GM12875 (cell line): ENCODE data around the gene SLC25A46.
"Not testable (repeated sequence)": the region's sequence is repeated elsewhere in the genome, so short reads cannot be mapped to it uniquely, and the experiment has no call there.

Experiments
- H3K4me3 ChIP-seq: one replicate; pipeline ENCODE4 v1.5.1; 2011; ENCODE audit warnings: low read depth, low read length, control low read depth
- TF ChIP-seq, protein P1 (sequence below): IDR thresholded peaks from 2 replicates; pipeline ENCODE4 v1.5.1; 2011; ENCODE audit warnings: low read depth, mild to moderate bottlenecking, control low read depth, inconsistent platforms, low read length, moderate library complexity, borderline replicate concordance; ENCODE audit not compliant: insufficient read depth

The SLC25A46 gene

DNA sequence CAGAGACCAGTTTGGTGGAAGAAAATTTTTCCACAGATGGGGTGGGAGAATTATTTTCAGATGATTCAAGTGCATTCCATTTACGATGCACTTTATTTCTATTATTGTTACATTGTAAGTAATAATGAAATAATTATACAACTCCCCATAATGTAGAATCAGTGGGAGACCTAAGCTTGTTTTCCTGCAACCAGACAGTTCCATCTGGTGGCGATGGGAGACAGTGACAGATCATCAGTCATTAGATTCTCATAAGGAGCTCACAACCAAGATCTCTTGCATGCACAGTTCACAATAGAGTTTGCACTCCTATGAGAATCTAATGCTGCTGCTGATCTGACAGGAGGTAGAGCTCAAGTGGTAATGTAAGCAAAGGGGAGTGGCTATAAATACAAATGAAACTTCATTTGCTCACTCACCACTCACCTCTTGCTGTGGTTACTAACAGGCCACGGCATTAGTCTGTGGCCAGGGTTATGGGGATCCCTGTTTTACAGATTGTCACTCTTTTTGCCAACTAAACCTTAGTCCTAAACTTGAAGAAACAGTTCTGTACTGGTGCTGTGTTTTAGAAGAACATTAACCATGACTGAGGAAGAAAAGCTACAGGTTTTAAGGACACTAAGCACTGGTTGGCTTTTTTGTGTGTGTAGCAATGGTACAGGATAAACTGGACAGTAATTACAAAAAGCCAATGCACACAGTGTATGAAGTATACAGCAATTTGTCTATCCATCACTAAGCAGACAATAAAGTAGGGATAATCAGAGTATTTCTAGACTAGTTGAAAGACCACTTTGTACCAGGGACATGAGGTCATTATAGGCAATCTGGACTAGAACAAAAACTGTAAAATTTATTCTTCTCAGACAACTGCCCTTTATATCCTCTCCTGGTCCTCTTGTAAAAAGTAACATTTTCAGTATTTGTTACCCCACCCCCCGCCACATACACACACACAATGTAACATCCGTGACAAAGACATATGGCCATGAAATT is 22.3 kb upstream of the SLC25A46 start:
- TF ChIP-seq, protein P1, sequence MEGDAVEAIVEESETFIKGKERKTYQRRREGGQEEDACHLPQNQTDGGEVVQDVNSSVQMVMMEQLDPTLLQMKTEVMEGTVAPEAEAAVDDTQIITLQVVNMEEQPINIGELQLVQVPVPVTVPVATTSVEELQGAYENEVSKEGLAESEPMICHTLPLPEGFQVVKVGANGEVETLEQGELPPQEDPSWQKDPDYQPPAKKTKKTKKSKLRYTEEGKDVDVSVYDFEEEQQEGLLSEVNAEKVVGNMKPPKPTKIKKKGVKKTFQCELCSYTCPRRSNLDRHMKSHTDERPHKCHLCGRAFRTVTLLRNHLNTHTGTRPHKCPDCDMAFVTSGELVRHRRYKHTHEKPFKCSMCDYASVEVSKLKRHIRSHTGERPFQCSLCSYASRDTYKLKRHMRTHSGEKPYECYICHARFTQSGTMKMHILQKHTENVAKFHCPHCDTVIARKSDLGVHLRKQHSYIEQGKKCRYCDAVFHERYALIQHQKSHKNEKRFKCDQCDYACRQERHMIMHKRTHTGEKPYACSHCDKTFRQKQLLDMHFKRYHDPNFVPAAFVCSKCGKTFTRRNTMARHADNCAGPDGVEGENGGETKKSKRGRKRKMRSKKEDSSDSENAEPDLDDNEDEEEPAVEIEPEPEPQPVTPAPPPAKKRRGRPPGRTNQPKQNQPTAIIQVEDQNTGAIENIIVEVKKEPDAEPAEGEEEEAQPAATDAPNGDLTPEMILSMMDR = no peak

DNA sequence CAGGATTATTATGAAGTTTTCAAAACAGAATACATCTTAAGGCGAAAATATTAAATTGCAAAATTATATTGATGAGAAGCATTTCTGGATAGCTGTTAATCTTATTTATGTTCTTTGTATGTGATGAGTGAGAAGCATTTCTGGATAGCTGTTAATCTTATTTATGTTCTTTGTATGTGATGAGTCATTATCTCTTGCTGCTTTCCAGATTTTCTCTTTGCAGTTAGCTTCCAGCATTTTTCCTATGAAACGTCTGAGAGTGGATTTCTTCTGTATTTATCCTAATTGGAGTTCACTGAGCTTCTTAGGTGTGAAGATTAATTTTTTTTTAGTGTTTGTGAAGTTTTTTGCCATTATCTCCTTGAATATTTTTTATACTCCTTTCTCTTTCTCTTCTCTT is 20.5 kb upstream of the SLC25A46 start:
- no peak overlapping the region for H3K4me3 ChIP-seq
- TF ChIP-seq, protein P1 = no peak

More for the DNA sequence above, 22.3 kb upstream of the SLC25A46 start:
- H3K4me3 ChIP-seq = no peak overlapping the region

DNA sequence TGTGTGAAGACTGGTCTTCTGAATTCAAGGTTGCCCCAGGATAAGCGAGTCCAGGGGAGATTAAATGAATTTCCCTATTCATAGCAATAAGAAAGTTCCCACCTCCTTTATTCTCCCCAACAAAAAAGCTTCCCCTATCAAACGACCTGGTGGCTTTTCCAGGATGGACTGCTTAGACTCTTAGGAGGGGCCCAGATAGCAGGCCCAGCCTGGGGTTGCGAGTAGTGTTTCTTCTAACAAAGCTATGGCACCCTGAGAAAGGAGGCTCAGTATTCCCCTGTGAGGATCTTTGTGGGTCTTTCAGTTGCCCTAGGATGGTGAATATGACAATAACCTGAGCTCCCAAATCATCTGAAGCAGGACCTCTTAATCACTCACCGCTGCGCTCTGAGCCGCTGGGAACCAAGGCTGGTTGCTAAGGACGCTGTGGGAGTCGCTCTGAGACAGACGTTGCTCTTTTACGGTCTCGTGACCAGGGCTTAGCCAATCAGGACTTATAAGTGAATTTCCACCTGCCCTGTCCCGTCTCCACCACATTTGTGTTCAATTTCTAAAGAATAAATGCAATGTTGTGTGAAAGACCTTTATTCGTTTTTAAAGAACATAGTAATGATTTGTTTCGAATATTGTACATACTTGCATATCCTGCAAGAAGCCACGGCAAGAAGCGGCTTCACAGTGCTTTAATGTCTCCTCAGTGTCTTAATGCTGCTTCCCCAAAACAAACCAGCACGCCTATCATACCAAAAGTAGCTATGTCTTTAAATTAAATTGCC is 12.4 kb upstream of the SLC25A46 start, which contains the start of gene TMEM232:
TSS of gene TMEM232 (minus strand) at position 423 of the 776 bp plus-strand sequence. CDS start 59,319 bp downstream, outside the sequence.
- peak within 1 kb of the TSS; percentile 12 for H3K4me3 ChIP-seq

DNA sequence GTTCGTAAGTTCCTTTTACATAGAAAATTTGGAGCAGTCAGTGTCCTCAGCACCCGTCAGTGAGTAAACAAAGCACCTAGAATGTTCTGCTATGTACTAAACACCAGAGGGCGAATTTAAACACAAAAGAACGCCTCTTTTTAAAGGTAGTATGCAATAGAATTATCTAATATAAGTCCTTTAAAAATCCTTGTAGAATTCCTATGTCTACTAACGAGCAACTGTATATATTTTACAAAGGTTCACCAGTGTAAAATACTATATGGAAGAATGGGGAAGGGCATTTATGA is 11.8 kb upstream of the SLC25A46 start:
- TF ChIP-seq, protein P1 = no peak
- peak overlapping the region; percentile 12 for H3K4me3 ChIP-seq

More for the DNA sequence above, 12.4 kb upstream of the SLC25A46 start, which contains the start of gene TMEM232:
- TF ChIP-seq, protein P1 = no peak

DNA sequence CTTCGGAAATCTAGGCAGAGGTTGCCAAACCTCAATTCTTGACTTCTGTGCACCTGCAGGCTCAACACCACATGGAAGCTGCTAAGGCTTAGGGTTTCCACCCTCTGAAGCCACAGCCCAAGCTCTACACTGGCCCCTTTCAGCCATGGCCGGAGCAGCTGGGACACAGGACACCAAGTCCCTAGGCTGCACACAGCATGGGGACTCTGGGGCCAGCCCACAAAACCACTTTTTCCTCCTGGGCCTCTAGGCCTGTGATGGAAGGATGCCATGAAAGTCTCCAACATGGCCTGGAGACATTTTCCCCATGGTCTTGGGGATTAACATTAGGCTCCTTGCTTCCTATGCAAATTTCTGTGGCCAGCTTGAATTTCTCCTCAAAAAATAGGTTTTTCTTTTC is 7.3 kb upstream of the SLC25A46 start:
- H3K4me3 ChIP-seq = not testable (repeated sequence)

DNA sequence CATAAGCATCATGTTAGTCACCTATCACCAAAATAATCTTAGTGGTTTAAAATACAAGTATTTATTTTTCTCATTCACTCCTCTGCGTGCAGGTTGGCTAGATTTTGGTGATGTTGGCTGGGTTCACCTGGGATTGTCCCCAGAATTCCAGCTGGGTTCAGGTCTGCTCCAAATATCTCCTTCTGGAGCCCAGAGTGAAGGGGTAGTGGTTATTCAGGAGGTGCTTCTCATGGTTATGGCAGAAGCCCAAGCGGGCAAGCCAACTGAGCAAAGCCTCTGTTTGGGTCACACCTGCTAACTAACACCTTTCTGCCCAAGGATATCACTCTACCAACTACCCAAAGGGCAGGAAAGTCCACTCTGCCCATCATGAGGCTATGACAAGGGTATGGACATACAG is 4.7 kb upstream of the SLC25A46 start:
- TF ChIP-seq, protein P1 = no peak
- H3K4me3 ChIP-seq = no peak overlapping the region

DNA sequence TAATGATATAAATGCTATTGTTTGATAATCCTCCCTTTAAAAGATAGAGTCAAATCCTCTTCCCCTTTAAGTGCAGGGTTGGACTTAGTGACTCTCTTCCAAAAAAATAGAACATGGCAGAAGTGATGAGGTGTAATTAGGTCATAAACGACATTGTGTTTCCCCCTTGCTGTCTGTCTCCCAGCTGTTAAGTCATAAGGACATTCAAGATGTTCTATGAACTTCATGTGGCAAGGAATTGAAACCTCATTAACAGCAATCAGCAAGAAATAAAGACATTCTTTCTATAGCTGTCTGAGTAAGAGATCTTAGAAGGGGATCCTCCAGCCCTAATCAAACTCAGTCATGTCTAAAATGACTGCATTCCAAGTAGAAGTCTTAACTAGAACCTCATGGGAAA is 3.3 kb upstream of the SLC25A46 start:
- H3K4me3 ChIP-seq = no peak overlapping the region
- TF ChIP-seq, protein P1 = no peak
